K562 (cell line): ENCODE results near the gene BARD1. TPM values are rescaled to one million over a fixed set of nuclear protein-coding genes. Genes with fewer than 3 reads are reported as not detected.

Source experiments
- ATAC-seq: fragments of 200-7000 bp; cut with Tn5 transposase; 3 replicates; pipeline ENCODE4 v1.9.1; 2020; ENCODE audit warnings: moderate library complexity
- BruUV-seq: library from RNA; stranded (reverse); fragments of 400-500 nt; replicated peaks from 2 replicates; lab custom pipeline; 2021; lab: Mats Ljungman, UMichigan
- CTCF ChIA-PET: fragments of 300-600 bp; formaldehyde crosslinking; extraction: SDS; loops from one replicate; lab custom pipeline; 2021; ENCODE audit warnings: low intra/inter-chr PET ratio; lab: Yijun Ruan, JAX
- POLR2A ChIA-PET: fragments of 300-600, 350-650 bp; sonication (Branson Sonifier 250); formaldehyde crosslinking; extraction: SDS; loops from one replicate; lab custom pipeline; 2021; ENCODE audit warnings: antibody characterized with exemption, inconsistent platforms; lab: Yijun Ruan, JAX
- DNase-seq, 4 experiments: peaks; one replicate each; pipeline versions ENCODE4 v3.0.0 to v3.0.0-alpha.2; 2011 to 2018; ENCODE audit warnings: low spot score in 3 of 4, mixed read lengths in 3 of 4; ENCODE audit errors: extremely low read depth in 1 of 4
- FAIRE-seq: peaks from 2 replicates; lab custom pipeline; 2011; peaks lifted over from hg19 to GRCh38; lab: Jason Lieb, UNC
- H2AFZ ChIP-seq: 2 replicates; pipeline ENCODE4 v1.6.0; 2011; ENCODE audit warnings: low read depth, low read length, control low read depth, inconsistent platforms
- H3K27ac ChIP-seq: fragments of 200-600 bp; 3 replicates; pipeline ENCODE4 v1.8.0; 2011; ENCODE audit warnings: low read depth, mild to moderate bottlenecking, control low read depth, inconsistent platforms, low read length, moderate library complexity, mixed read lengths; ENCODE audit errors: extremely low read depth
- H3K27me3 ChIP-seq, 2 experiments: fragments of 300-600 bp in 1 of 2; 2 replicates in 1 of 2; 3 replicates in 1 of 2; pipeline versions ENCODE4 v1.6.0 to v1.8.0; 2011; ENCODE audit warnings: inconsistent platforms in 2 of 2, low read length in 2 of 2, mild to moderate bottlenecking in 1 of 2, mixed read lengths in 1 of 2, moderate library complexity in 1 of 2; ENCODE audit not compliant: control insufficient read depth in 2 of 2, insufficient read depth in 2 of 2
- H3K36me3 ChIP-seq: fragments of 300-600 bp; 3 replicates; pipeline ENCODE4 v1.8.0; 2011; ENCODE audit warnings: mild to moderate bottlenecking, low read length, inconsistent platforms; ENCODE audit not compliant: control insufficient read depth, insufficient read depth
- H3K4me1 ChIP-seq, 2 experiments: fragments of 200-600 bp in 1 of 2; replicated peaks in 1 of 2; 2 replicates in 1 of 2; 3 replicates in 1 of 2; pipeline versions ENCODE4 v1.5.1 to v1.8.0; 2011; ENCODE audit warnings: inconsistent platforms in 2 of 2, low read length in 2 of 2, mild to moderate bottlenecking in 1 of 2, mixed read lengths in 1 of 2, moderate library complexity in 1 of 2; ENCODE audit not compliant: control insufficient read depth in 2 of 2, insufficient read depth in 2 of 2
- H3K4me2 ChIP-seq: 2 replicates; pipeline ENCODE4 v1.6.1; 2011; ENCODE audit warnings: low read length, control low read depth, inconsistent platforms, mixed read lengths; ENCODE audit not compliant: insufficient read depth
- H3K4me3 ChIP-seq: fragments of 200-600 bp; sonication (generic), shearing (Covaris generic); 2 replicates; pipeline ENCODE4 v1.5.1; 2016; ENCODE audit warnings: control low read depth, inconsistent platforms
- H3K79me2 ChIP-seq: fragments of 200-600 bp; 3 replicates; pipeline ENCODE4 v1.8.0; 2011; ENCODE audit warnings: low read length, inconsistent platforms; ENCODE audit not compliant: control insufficient read depth, insufficient read depth
- H3K9ac ChIP-seq, 2 experiments: 2 replicates each; pipeline versions ENCODE4 v1.6.0 to v1.6.1; 2011; ENCODE audit warnings: low read depth in 2 of 2, low read length in 2 of 2, control low read depth in 1 of 2, inconsistent platforms in 1 of 2, mild to moderate bottlenecking in 1 of 2, mixed read lengths in 1 of 2; ENCODE audit not compliant: insufficient read depth in 1 of 2
- H3K9me1 ChIP-seq: one replicate; pipeline ENCODE4 v1.6.0; 2011; ENCODE audit warnings: inconsistent platforms, mild to moderate bottlenecking, low read length, moderate library complexity; ENCODE audit not compliant: control insufficient read depth, insufficient read depth
- H3K9me3 ChIP-seq: replicated peaks from 2 replicates; pipeline ENCODE4 v1.5.1; 2011; ENCODE audit warnings: low read depth, low read length, inconsistent platforms; ENCODE audit not compliant: control insufficient read depth, insufficient read depth
- H4K20me1 ChIP-seq: replicated peaks from 2 replicates; pipeline ENCODE4 v1.6.1; 2011; ENCODE audit warnings: low read length, inconsistent platforms, mixed read lengths; ENCODE audit not compliant: control insufficient read depth, insufficient read depth
- CHCHD3 ChIP-seq: fragments of 250-450 bp; sonication (Bioruptor Pico); IDR thresholded peaks from 2 replicates; pipeline ENCODE4 v2.1.2; 2022; ENCODE audit warnings: mild to moderate bottlenecking
- DIDO1 ChIP-seq: fragments of 450-650 bp; IDR thresholded peaks from 2 replicates; pipeline ENCODE4 v1.6.1; 2016; ENCODE audit warnings: low read depth, missing biosample characterization, missing genetic modification characterization
- MLX ChIP-seq, 2 experiments: fragments of 450-650 bp in 1 of 2; sonication (generic) in 1 of 2; formaldehyde crosslinking; conservative IDR thresholded peaks; 2 replicates each; pipeline versions ENCODE4 v1.4.0 to v1.8.1; 2020 to 2022; ENCODE audit warnings: mild to moderate bottlenecking in 1 of 2, missing genetic modification reagents in 1 of 2
- POLR2AphosphoS2 ChIP-seq: IDR thresholded peaks from 2 replicates; pipeline ENCODE4 v1.6.1; 2012; ENCODE audit warnings: low read length, improper control_type of control experiment
- POU5F1 ChIP-seq: fragments of 150-350 bp; IDR thresholded peaks from 2 replicates; pipeline ENCODE4 v1.6.1; 2014; ENCODE audit warnings: borderline replicate concordance, low read length, low read depth, mild to moderate bottlenecking; ENCODE audit not compliant: partially characterized antibody
- REST ChIP-seq, 2 experiments: fragments of 450-650 bp; formaldehyde crosslinking in 1 of 2; IDR thresholded peaks; 2 replicates each; pipeline versions ENCODE4 v1.4.0 to v1.6.1; 2014 to 2020; ENCODE audit warnings: mild to moderate bottlenecking in 2 of 2, borderline replicate concordance in 1 of 2, low read depth in 1 of 2
- SMARCA5 ChIP-seq: fragments of 450-650 bp; IDR thresholded peaks from 2 replicates; pipeline ENCODE4 v1.6.1; 2016
- SMC3 ChIP-seq: conservative IDR thresholded peaks from 2 replicates; pipeline ENCODE4 v1.6.1; 2011; ENCODE audit warnings: low read depth, low read length, improper control_type of control experiment; ENCODE audit not compliant: insufficient read depth
- SNIP1 ChIP-seq: fragments of 450-650 bp; IDR thresholded peaks from 2 replicates; pipeline ENCODE4 v1.7.1; 2017; ENCODE audit warnings: low read depth, mild to moderate bottlenecking
- SNRNP70 ChIP-seq: fragments of 200-400 bp; formaldehyde crosslinking; optimal IDR thresholded peaks from 2 replicates; pipeline ENCODE3; 2017; ENCODE audit warnings: low read depth, low read length
- THRAP3 ChIP-seq: fragments of 450-650 bp; IDR thresholded peaks from 2 replicates; pipeline ENCODE4 v1.6.1; 2016; ENCODE audit warnings: mild to moderate bottlenecking, inconsistent platforms, borderline replicate concordance
- ZBTB7A ChIP-seq: IDR thresholded peaks from 2 replicates; pipeline ENCODE4 v1.6.1; 2011; ENCODE audit warnings: low read depth, mild to moderate bottlenecking, low read length, moderate library complexity, borderline replicate concordance; ENCODE audit not compliant: control insufficient read depth
- ZNF184 ChIP-seq: sonication (generic); formaldehyde crosslinking; IDR thresholded peaks from 2 replicates; pipeline ENCODE4 v1.5.0; 2020; ENCODE audit warnings: missing genetic modification reagents
- WGBS: fragments of 100-300 bp; shearing (Covaris generic); methylation state at CpG from one replicate; pipeline ENCODE4 v1.1.6; 2016; ENCODE audit warnings: low coverage, mixed read lengths; ENCODE audit not compliant: insufficient coverage; ENCODE audit errors: missing lambda C conversion rate; 5-methylcytosine and 5-hydroxymethylcytosine counted together
- in situ Hi-C: fragments of 300-500 bp; cut with MboI; formaldehyde crosslinking; loops from 4 replicates; pipeline ENCODE4 v1.15.0; 2018; ENCODE audit warnings: inconsistent platforms, mixed read lengths
- intact Hi-C: fragments of 100-400 bp; cut with micrococcal nuclease; formaldehyde crosslinking; loops from 2 replicates; pipeline ENCODE4 v1.14.2; 2022
- polyA plus RNA-seq, 8 experiments: library from polyadenylated mRNA; depleted of rRNA in 4 of 8; stranded (reverse) in 5 of 8; unstranded in 3 of 8; fragments of >200 nt; fragmentation: Nextera tagmentation in 2 of 8; fragmentation: Illumina TruSeq in 1 of 8; extraction: Ambion mirVana in 2 of 8; extraction: Trizol in 1 of 8; gene quantifications; 2 replicates each; pipeline versions ENCODE4 v1.2.1 to v1.2.3, GENCODE V29; 2011 to 2014; ENCODE audit warnings: inconsistent platforms in 1 of 8, missing spikeins in 1 of 8
- total RNA-seq, 7 experiments: library from RNA; depleted of rRNA in 6 of 7; stranded (reverse); fragments of >200 nt in 6 of 7; fragmentation: Illumina TruSeq in 2 of 7; extraction: Trizol in 2 of 7; gene quantifications; 2 replicates each; pipeline versions ENCODE4 v1.2.1 to v1.2.3, GENCODE V29; 2011 to 2021; ENCODE audit warnings: low replicate concordance in 1 of 7

The BARD1 gene
- total and polyA plus RNA-seq, 9 of the 15 experiments (the other 6 are each of a cell fraction or from before 2014, with no cell fraction given), result 6.3 to 18.9 (median 11.3) TPM

DNA sequence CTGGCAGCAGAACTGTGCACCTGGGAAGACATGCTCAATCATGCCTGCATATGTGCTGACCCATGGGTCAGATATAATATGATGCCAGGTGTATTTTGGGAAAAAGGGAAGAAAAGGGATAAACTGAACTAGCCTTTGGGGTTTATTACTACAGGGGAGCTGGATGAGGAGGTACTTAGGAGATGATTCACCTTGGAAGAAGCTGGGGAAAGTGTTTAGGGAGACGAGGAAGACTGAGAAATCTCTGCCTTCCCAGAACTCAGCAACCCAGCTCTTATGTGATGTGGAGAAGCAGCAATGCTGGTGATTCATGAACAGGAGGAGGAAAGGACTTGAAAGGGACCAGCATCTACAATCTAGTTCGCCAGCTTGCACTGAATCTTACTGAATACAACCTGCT is 110.2 kb downstream of the BARD1 start:
- intact Hi-C loops, result no loop called here
- TF ChIP-seq SMC3 (no peak), SNIP1 (no peak), REST (IDR thresholded peaks at IDR 0.05; ENCODE audit: borderline replicate concordance) (no peak), REST (CRISPR knock-in tag; IDR thresholded peaks at IDR 0.05; ENCODE audit: low read depth) (no peak), POLR2AphosphoS2 (no peak), POU5F1 (no peak), SMARCA5 (no peak), MLX (CRISPR knock-in tag; conservative IDR thresholded peaks at IDR 0.05) (no peak), DIDO1 (tag) (no peak), THRAP3 (no peak), ZNF184 (no peak), ZBTB7A (no peak), SNRNP70 (no peak), CHCHD3 (CRISPR knock-in tag) (no peak)

More for the DNA sequence above, 110.2 kb downstream of the BARD1 start:
- no TSS peak for BruUV-seq
- no peak overlapping the region for H3K4me2 ChIP-seq
- no peak overlapping the region for H2AFZ ChIP-seq
- no peak for ATAC-seq
- H3K9me1 ChIP-seq, result no peaks in the 10 kb centered on the region
- POLR2A ChIA-PET, result no interaction called here
- no peak for DNase-seq
- in situ Hi-C loops, result no loop called here
- H3K4me1 ChIP-seq, result no peaks in the 10 kb centered on the region
- no peaks in the 10 kb centered on the region for H3K9me3 ChIP-seq
- H3K9ac ChIP-seq, result no peak overlapping the region
- no peaks in the 10 kb centered on the region for H3K36me3 ChIP-seq
- no peaks in the 10 kb centered on the region for H3K27me3 ChIP-seq
- no peaks in the 10 kb centered on the region for H4K20me1 ChIP-seq
- no peaks in the 10 kb centered on the region for H3K79me2 ChIP-seq
- no peak overlapping the region for H3K27ac ChIP-seq
- CTCF ChIA-PET, result no interaction called here
- no peak for FAIRE-seq
- no peak overlapping the region for H3K4me3 ChIP-seq
- WGBS, result 0% methylated on average over 1 of the region's 2 CpGs
